OCI-LY7 (cell line): ENCODE measurements around the gene PLCB2. TPM values are rescaled to one million over a fixed set of nuclear protein-coding genes. Genes with fewer than 3 reads are reported as not detected.

Experiments
- BruUV-seq: library from RNA; stranded (reverse); fragments of 400-500 nt; replicated peaks from 2 replicates; lab custom pipeline; 2021; lab: Mats Ljungman, UMichigan
- CTCF ChIA-PET: fragments of 300-600 bp; sonication (Branson Sonifier 250); formaldehyde crosslinking; loops from one replicate; lab custom pipeline; 2022; ENCODE audit warnings: antibody characterized with exemption; ENCODE audit not compliant: unreplicated experiment; lab: Charles Lee
- POLR2A ChIA-PET: fragments of 300-600 bp; sonication (Branson Sonifier 250); formaldehyde crosslinking; loops from one replicate; lab custom pipeline; 2022; ENCODE audit warnings: antibody characterized with exemption; lab: Charles Lee
- DNase-seq: peaks from one replicate; pipeline ENCODE4 v3.0.0-alpha.2; 2015; ENCODE audit warnings: low spot score
- H2AFZ ChIP-seq: fragments of 200-600 bp; sonication (generic), shearing (Covaris generic); 2 replicates; pipeline ENCODE4 v1.6.1; 2014; ENCODE audit warnings: mild to moderate bottlenecking, antibody characterized with exemption, low read length, moderate library complexity
- H3K27ac ChIP-seq: fragments of 200-600 bp; sonication (generic); 2 replicates; pipeline ENCODE4 v1.5.1; 2014; ENCODE audit warnings: mixed run types, low read depth, mild to moderate bottlenecking, moderate library complexity, low read length, inconsistent platforms; ENCODE audit not compliant: poor library complexity, severe bottlenecking
- H3K36me3 ChIP-seq: fragments of 200-600 bp; sonication (generic); 2 replicates; pipeline ENCODE4 v1.6.1; 2014; ENCODE audit warnings: mild to moderate bottlenecking, antibody characterized with exemption, low read length, moderate library complexity, mixed read lengths; ENCODE audit not compliant: insufficient read depth
- H3K4me1 ChIP-seq: fragments of 200-600 bp; sonication (generic); 2 replicates; pipeline ENCODE4 v1.5.1; 2014; ENCODE audit warnings: mild to moderate bottlenecking, low read length; ENCODE audit not compliant: insufficient read depth, poor library complexity, severe bottlenecking
- H3K4me2 ChIP-seq: fragments of 200-600 bp; sonication (generic); 2 replicates; pipeline ENCODE4 v1.6.1; 2014; ENCODE audit warnings: mild to moderate bottlenecking, low read length
- H3K4me3 ChIP-seq: fragments of 200-600 bp; sonication (generic); 2 replicates; pipeline ENCODE4 v1.5.1; 2014; ENCODE audit warnings: mild to moderate bottlenecking, low read depth, low read length; ENCODE audit not compliant: poor library complexity, severe bottlenecking
- H3K79me2 ChIP-seq: fragments of 200-600 bp; sonication (generic); 2 replicates; pipeline ENCODE4 v1.6.1; 2016; ENCODE audit warnings: low read depth, mild to moderate bottlenecking, low read length, moderate library complexity, mixed read lengths; ENCODE audit not compliant: insufficient read depth
- H3K9me2 ChIP-seq: fragments of 200-600 bp; sonication (generic); 2 replicates; pipeline ENCODE4 v1.6.1; 2016; ENCODE audit warnings: mild to moderate bottlenecking, low read length, mixed read lengths; ENCODE audit not compliant: insufficient read depth
- H3K9me3 ChIP-seq: fragments of 200-600 bp; sonication (generic); 2 replicates; pipeline ENCODE4 v1.6.1; 2014; ENCODE audit warnings: mild to moderate bottlenecking, mixed run types, low read length, mixed read lengths
- H4K20me1 ChIP-seq: fragments of 200-600 bp; sonication (generic); 2 replicates; pipeline ENCODE4 v1.6.1; 2014; ENCODE audit warnings: mild to moderate bottlenecking, antibody characterized with exemption, low read length, moderate library complexity, mixed read lengths; ENCODE audit not compliant: insufficient read depth
- EZH2phosphoT487 ChIP-seq: fragments of 200-600 bp; sonication (generic); IDR thresholded peaks from 2 replicates; pipeline ENCODE4 v1.6.1; 2018; ENCODE audit warnings: low read depth, borderline replicate concordance, mild to moderate bottlenecking, mixed run types, antibody characterized with exemption, low read length, moderate library complexity, mixed read lengths
- intact Hi-C: fragments of 100-400 bp; cut with micrococcal nuclease; formaldehyde crosslinking; loops from one replicate; pipeline ENCODE4 v1.10.0; 2022; ENCODE audit not compliant: unreplicated experiment
- total RNA-seq, 2 experiments: library from RNA; depleted of rRNA in 1 of 2; stranded (reverse); fragments of >200 nt in 1 of 2; shearing (Covaris generic) in 1 of 2; gene quantifications; 2 replicates each; pipeline ENCODE4 v1.2.3, GENCODE V29; 2014 to 2022
- TF ChIP-seq, protein P1 (sequence below): fragments of 200-600 bp; sonication (generic); conservative IDR thresholded peaks from 2 replicates; pipeline ENCODE4 v1.5.1; 2014; ENCODE audit warnings: mild to moderate bottlenecking, antibody characterized with exemption, low read length, moderate library complexity, mixed read lengths

PLCB2 gene
- total RNA-seq, 2 experiments from 2014 or later, result 9.6 TPM; not detected in 1

DNA sequence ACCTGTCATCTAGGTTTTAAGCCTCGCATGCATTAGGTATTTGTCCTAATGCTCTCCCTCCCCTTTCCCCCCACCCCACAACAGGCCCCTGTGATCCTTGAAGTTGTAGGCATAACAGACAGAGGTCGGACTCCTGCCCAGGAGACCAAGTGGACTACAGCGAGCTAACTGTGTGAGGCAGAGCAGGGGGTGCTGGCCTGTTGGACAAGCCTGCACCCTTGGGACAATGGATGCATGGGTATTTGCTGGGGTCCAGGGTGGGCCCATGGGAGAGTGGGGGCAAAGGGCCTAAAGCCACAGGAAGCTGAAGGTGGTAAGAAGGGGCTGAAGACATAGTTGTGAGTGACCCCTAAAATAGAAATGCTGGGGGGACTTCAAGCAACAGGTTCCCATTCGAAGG is 2.5 kb downstream of the PLCB2 start:
- intact Hi-C loops, result no loop called here
- H3K9me2 ChIP-seq, result no peaks in the 10 kb centered on the region
- CTCF ChIA-PET, result no interaction called here
- no peaks in the 10 kb centered on the region for H4K20me1 ChIP-seq
- H3K4me3 ChIP-seq, result no peak overlapping the region
- H3K79me2 ChIP-seq, result no peaks in the 10 kb centered on the region
- no peaks in the 10 kb centered on the region for H3K36me3 ChIP-seq
- POLR2A ChIA-PET, result no interaction called here
- no peak for DNase-seq
- H2AFZ ChIP-seq, result no peak overlapping the region
- BruUV-seq, result no TSS peak
- H3K9me3 ChIP-seq, result peaks cover 5% of the 10 kb centered on the region
- H3K4me2 ChIP-seq, result no peak overlapping the region
- no peaks in the 10 kb centered on the region for H3K4me1 ChIP-seq
- H3K27ac ChIP-seq, result no peak overlapping the region
- no peak for TF ChIP-seq EZH2phosphoT487
- TF ChIP-seq, protein P1, sequence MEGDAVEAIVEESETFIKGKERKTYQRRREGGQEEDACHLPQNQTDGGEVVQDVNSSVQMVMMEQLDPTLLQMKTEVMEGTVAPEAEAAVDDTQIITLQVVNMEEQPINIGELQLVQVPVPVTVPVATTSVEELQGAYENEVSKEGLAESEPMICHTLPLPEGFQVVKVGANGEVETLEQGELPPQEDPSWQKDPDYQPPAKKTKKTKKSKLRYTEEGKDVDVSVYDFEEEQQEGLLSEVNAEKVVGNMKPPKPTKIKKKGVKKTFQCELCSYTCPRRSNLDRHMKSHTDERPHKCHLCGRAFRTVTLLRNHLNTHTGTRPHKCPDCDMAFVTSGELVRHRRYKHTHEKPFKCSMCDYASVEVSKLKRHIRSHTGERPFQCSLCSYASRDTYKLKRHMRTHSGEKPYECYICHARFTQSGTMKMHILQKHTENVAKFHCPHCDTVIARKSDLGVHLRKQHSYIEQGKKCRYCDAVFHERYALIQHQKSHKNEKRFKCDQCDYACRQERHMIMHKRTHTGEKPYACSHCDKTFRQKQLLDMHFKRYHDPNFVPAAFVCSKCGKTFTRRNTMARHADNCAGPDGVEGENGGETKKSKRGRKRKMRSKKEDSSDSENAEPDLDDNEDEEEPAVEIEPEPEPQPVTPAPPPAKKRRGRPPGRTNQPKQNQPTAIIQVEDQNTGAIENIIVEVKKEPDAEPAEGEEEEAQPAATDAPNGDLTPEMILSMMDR, result no peak

DNA sequence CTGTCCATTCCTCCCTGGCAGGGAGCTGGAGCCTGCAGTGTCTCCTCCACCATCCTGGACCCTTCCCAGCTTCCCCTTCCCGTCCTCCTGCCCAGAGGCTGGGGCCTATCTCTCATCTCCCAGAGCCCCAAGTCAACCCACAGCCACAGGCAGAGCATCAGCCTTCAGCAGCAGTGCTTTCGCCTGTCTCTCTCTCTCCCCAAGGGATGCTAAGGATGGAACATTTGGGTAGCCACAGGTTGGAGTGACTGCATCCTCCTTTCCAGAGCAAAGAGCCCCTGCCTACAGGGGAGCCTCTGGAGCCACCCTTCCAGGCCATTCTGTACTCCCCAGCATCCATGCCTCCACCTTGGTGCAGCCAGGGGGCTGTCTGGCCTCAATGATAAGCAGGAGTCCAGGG is 4.2 kb downstream of the PLCB2 start:
- H3K36me3 ChIP-seq, result no peaks in the 10 kb centered on the region
- H3K4me3 ChIP-seq, result no peak overlapping the region
- peaks cover 6% of the 10 kb centered on the region for H3K9me3 ChIP-seq
- no peaks in the 10 kb centered on the region for H3K9me2 ChIP-seq
- H3K27ac ChIP-seq, result no peak overlapping the region
- H2AFZ ChIP-seq, result no peak overlapping the region
- DNase-seq, result no peak
- TF ChIP-seq, protein P1, result no peak
- no peak for TF ChIP-seq EZH2phosphoT487
- no peaks in the 10 kb centered on the region for H3K79me2 ChIP-seq
- BruUV-seq, result no TSS peak
- no peaks in the 10 kb centered on the region for H3K4me1 ChIP-seq
- intact Hi-C loops, result no loop called here
- CTCF ChIA-PET, result interaction anchor here (1.2 kb wide), 1 partner anchor 72 kb away, joined by 3 read pairs; no protein-coding TSS in a partner anchor
- POLR2A ChIA-PET, result interaction anchor here (1.2 kb wide), 1 partner anchor 11 kb away, joined by 3 read pairs; no protein-coding TSS in a partner anchor
- H4K20me1 ChIP-seq, result no peaks in the 10 kb centered on the region
- no peak overlapping the region for H3K4me2 ChIP-seq

DNA sequence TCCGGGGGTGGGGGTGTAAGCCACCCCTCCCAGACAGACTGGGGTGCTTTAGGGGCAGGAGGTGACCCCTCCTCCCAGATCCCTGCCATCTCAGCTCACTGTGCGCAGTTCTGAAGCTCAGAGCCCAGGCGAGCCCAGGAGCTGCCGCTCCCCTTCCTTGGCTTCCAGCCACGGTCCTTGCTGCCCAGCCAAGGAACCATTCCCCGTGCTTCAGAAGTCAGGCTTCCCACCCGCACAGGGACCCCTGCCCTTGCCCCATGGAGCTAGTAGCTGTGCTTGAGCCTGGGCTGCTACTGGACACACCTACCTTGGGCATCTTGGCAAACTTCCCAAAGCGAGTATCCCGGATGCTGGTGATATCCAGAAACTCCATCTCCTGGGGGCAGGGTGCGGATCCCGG is 4.8 kb downstream of the PLCB2 start:
- no peaks in the 10 kb centered on the region for H3K36me3 ChIP-seq
- CTCF ChIA-PET, result no interaction called here
- no peaks in the 10 kb centered on the region for H3K79me2 ChIP-seq

More for the DNA sequence above, 4.8 kb downstream of the PLCB2 start:
- no peak for DNase-seq
- intact Hi-C loops, result no loop called here
- POLR2A ChIA-PET, result interaction anchor here (1.2 kb wide), 1 partner anchor 10 kb away, joined by 3 read pairs; no protein-coding TSS in a partner anchor
- TF ChIP-seq, protein P1, result no peak
- no peak for TF ChIP-seq EZH2phosphoT487
- Histone ChIP-seq H3K9me3 (peaks cover 6% of the 10 kb centered on the region), H3K4me3 (no peak overlapping the region), H4K20me1 (no peaks in the 10 kb centered on the region), H3K4me2 (no peak overlapping the region), H3K4me1 (no peaks in the 10 kb centered on the region), H2AFZ (no peak overlapping the region), H3K27ac (no peak overlapping the region), H3K9me2 (no peaks in the 10 kb centered on the region)
- no TSS peak for BruUV-seq
